ENCODE measurements around the gene ZNF616. TPM values are rescaled to one million over a fixed set of nuclear protein-coding genes. Genes with fewer than 3 reads are reported as not detected.

ZNF616 gene
- total and polyA plus RNA-seq, 2 donors (not counting 1 experiment from before 2014, with no cell fraction given): 1.4 to 14.2 TPM

DNA sequence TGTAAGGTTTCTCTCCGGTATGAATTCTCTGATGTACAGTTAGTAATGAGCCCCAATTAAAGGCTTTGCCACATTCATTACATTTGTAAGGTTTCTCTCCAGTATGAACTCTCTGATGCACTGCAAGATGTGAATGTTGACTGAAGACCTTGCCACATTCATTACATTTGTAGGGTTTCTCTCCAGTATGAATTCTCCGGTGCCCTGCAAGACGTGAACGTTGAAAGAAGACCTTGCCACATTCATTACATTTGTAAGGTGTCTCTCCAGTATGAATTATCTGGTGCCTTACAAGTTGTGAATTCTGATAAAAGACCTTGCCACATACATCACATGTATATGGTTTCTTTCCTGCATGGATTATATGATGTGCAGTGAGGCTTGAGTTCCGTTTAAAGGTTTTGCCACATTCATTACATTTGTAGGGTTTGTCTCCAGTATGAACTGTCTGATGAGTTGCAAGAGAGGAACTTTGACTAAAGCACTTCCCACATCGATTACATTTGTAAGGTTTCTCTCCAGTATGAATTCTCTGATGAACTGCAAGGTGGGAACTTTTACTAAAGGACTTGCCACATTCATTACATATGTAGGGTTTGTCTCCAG lies 73.4 kb downstream of the ZNF616 start:
- H3K4me2 ChIP-seq (replicated peaks; ENCODE audit: low read depth, low read length, poor library complexity, severe bottlenecking): no peak overlapping the region
- peaks cover 15% of the 10 kb centered on the region for H3K79me2 ChIP-seq (ENCODE audit: control insufficient read depth, insufficient read depth, low read length)
- no peak overlapping the region for H3K9ac ChIP-seq (ENCODE audit: low read length)
- CTCF ChIA-PET: no interaction called here
- peaks cover 43 to 90% (median 63%) of the 10 kb centered on the region in 3 donors for H3K9me3 ChIP-seq (ENCODE audit: control extremely low read depth in 1 of 3, control insufficient read depth in 2 of 3, insufficient read depth in 1 of 3, low read length in 2 of 3)
- no peaks in the 10 kb centered on the region for H3K4me1 Mint-ChIP-seq
- H2AFZ ChIP-seq (ENCODE audit: insufficient read depth, low read depth, low read length, poor library complexity, severe bottlenecking): no peak overlapping the region
- no peak overlapping the region for H3K27ac ChIP-seq (ENCODE audit: low read length in 2 of 2)
- DNase-seq: no peak
- H3K4me1 ChIP-seq (ENCODE audit: control insufficient read depth in 2 of 2, insufficient read depth in 2 of 2, low read length in 2 of 2): no peaks in the 10 kb centered on the region
- peaks cover 46% of the 10 kb centered on the region for H3K9me3 Mint-ChIP-seq (ENCODE audit: insufficient read depth)
- ATAC-seq (ENCODE audit: low read depth): no peak
- H3K4me3 Mint-ChIP-seq: no peak overlapping the region
- no peaks in the 10 kb centered on the region for H3K27me3 ChIP-seq (replicated peaks in 1 of 4; ENCODE audit: control extremely low read depth in 1 of 4, control insufficient read depth in 3 of 4, insufficient read depth in 4 of 4, low read length in 3 of 4)
- WGBS (ENCODE audit: insufficient coverage): no CpG with 5 or more reads among the region's 6 CpGs
- POLR2A ChIA-PET: no interaction called here
- no peak overlapping the region for H3K27ac Mint-ChIP-seq
- TF ChIP-seq EZH2 (IDR thresholded peaks at IDR 0.05; ENCODE audit: borderline replicate concordance, insufficient read depth, low read depth, low read length, poor library complexity, severe bottlenecking): no peak
- TF ChIP-seq, protein P1, sequence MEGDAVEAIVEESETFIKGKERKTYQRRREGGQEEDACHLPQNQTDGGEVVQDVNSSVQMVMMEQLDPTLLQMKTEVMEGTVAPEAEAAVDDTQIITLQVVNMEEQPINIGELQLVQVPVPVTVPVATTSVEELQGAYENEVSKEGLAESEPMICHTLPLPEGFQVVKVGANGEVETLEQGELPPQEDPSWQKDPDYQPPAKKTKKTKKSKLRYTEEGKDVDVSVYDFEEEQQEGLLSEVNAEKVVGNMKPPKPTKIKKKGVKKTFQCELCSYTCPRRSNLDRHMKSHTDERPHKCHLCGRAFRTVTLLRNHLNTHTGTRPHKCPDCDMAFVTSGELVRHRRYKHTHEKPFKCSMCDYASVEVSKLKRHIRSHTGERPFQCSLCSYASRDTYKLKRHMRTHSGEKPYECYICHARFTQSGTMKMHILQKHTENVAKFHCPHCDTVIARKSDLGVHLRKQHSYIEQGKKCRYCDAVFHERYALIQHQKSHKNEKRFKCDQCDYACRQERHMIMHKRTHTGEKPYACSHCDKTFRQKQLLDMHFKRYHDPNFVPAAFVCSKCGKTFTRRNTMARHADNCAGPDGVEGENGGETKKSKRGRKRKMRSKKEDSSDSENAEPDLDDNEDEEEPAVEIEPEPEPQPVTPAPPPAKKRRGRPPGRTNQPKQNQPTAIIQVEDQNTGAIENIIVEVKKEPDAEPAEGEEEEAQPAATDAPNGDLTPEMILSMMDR (IDR thresholded peaks at IDR 0.05): no peak
- H3K4me3 ChIP-seq (ENCODE audit: control extremely low read depth in 1 of 5, extremely low read depth in 1 of 5, insufficient read depth in 1 of 5, low read depth in 2 of 5, low read length in 4 of 5): no peak overlapping the region
- peaks cover 23 to 51% of the 10 kb centered on the region in 2 experiments for H3K36me3 ChIP-seq (replicated peaks in 1 of 2; ENCODE audit: control extremely low read depth in 1 of 2, control insufficient read depth in 1 of 2, extremely low read depth in 1 of 2, insufficient read depth in 2 of 2, low read length in 1 of 2)
- intact Hi-C loops (cut with micrococcal nuclease): no loop called here
- H3K27me3 Mint-ChIP-seq: no peaks in the 10 kb centered on the region
- no peaks in the 10 kb centered on the region for H4K20me1 ChIP-seq (ENCODE audit: control insufficient read depth, insufficient read depth, low read length, poor library complexity, severe bottlenecking)

DNA sequence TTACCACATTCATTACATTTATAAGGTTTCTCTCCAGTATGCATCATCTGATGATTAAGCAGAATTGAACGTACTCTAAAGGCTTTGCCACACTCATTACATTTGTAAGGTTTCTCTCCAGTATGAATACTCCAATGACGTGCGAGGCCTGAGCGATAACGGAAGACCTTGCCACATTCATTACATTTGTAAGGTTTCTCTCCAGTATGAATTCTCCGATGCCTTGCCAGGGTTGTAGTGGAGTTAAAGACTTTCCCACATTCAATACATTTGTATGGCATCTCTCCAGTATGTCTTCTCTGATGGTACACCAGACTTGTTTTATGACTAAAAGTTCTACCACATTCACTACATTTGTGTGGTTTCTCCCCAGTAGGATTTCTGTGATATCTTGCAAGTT lies 74.3 kb downstream of the ZNF616 start:
- peaks cover 17 to 42% of the 10 kb centered on the region in 2 experiments for H3K36me3 ChIP-seq (replicated peaks in 1 of 2; ENCODE audit: control extremely low read depth in 1 of 2, control insufficient read depth in 1 of 2, extremely low read depth in 1 of 2, insufficient read depth in 2 of 2, low read length in 1 of 2)
- no peak for TF ChIP-seq EZH2 (IDR thresholded peaks at IDR 0.05; ENCODE audit: borderline replicate concordance, insufficient read depth, low read depth, low read length, poor library complexity, severe bottlenecking)
- TF ChIP-seq, protein P1 (IDR thresholded peaks at IDR 0.05): no peak
- peaks cover 42% of the 10 kb centered on the region for H3K9me3 Mint-ChIP-seq (ENCODE audit: insufficient read depth)

More for the DNA sequence above, 74.3 kb downstream of the ZNF616 start:
- H3K9ac ChIP-seq (ENCODE audit: low read length): no peak overlapping the region
- H3K4me1 ChIP-seq (ENCODE audit: control insufficient read depth in 2 of 2, insufficient read depth in 2 of 2, low read length in 2 of 2): no peaks in the 10 kb centered on the region
- no peak overlapping the region for H3K4me3 Mint-ChIP-seq
- no peaks in the 10 kb centered on the region for H4K20me1 ChIP-seq (ENCODE audit: control insufficient read depth, insufficient read depth, low read length, poor library complexity, severe bottlenecking)
- H3K27ac Mint-ChIP-seq: no peak overlapping the region
- intact Hi-C loops (cut with micrococcal nuclease): no loop called here
- ChIA-PET CTCF (no interaction called here), POLR2A (interaction anchor here (0.6 kb wide), 1 partner anchor 790 kb away, joined by 4 read pairs; no protein-coding TSS in a partner anchor)
- no peaks in the 10 kb centered on the region for H3K4me1 Mint-ChIP-seq
- H3K27ac ChIP-seq (ENCODE audit: low read length in 2 of 2): no peak overlapping the region
- no peak overlapping the region for H3K4me3 ChIP-seq (ENCODE audit: control extremely low read depth in 1 of 5, extremely low read depth in 1 of 5, insufficient read depth in 1 of 5, low read depth in 2 of 5, low read length in 4 of 5)
- H3K27me3 ChIP-seq (replicated peaks in 1 of 4; ENCODE audit: control extremely low read depth in 1 of 4, control insufficient read depth in 3 of 4, insufficient read depth in 4 of 4, low read length in 3 of 4): no peaks in the 10 kb centered on the region
- peaks cover 10% of the 10 kb centered on the region for H3K79me2 ChIP-seq (ENCODE audit: control insufficient read depth, insufficient read depth, low read length)
- DNase-seq (no peak), ATAC-seq (ENCODE audit: low read depth) (no peak)
- H3K9me3 ChIP-seq (ENCODE audit: control extremely low read depth in 1 of 3, control insufficient read depth in 2 of 3, insufficient read depth in 1 of 3, low read length in 2 of 3): peaks cover 36 to 90% (median 68%) of the 10 kb centered on the region in 3 donors
- no peak overlapping the region for H2AFZ ChIP-seq (ENCODE audit: insufficient read depth, low read depth, low read length, poor library complexity, severe bottlenecking)
- H3K27me3 Mint-ChIP-seq: no peaks in the 10 kb centered on the region
- no peak overlapping the region for H3K4me2 ChIP-seq (replicated peaks; ENCODE audit: low read depth, low read length, poor library complexity, severe bottlenecking)
- 88% methylated on average over 1 of the region's 6 CpGs for WGBS (ENCODE audit: insufficient coverage)

Data from B cell (primary cell).